AG04450 (cell line): ENCODE measurements around the gene GANAB. TPM values are rescaled to one million over a fixed set of nuclear protein-coding genes. Genes with fewer than 3 reads are reported as not detected.
A peak's percentile ranks its signal among the peaks of the same experiment; 100 is the strongest.

ENCODE experiments used
- CTCF ChIA-PET: fragments of 300-600, 350-600 bp; formaldehyde crosslinking; extraction: SDS; loops from one replicate; lab custom pipeline; 2022; ENCODE audit warnings: antibody characterized with exemption, inconsistent platforms; lab: Charles Lee
- POLR2A ChIA-PET: fragments of 350-600 bp; formaldehyde crosslinking; extraction: SDS; loops from one replicate; lab custom pipeline; 2021; ENCODE audit warnings: antibody characterized with exemption, inconsistent platforms; lab: Yijun Ruan, JAX
- DNase-seq: peaks from one replicate; pipeline ENCODE4 v3.0.0-alpha.2; 2011; ENCODE audit warnings: low read depth, low spot score
- H3K27ac ChIP-seq: one replicate; pipeline ENCODE4 v1.5.1; 2012; ENCODE audit warnings: low read depth, low read length, control low read depth
- H3K27me3 ChIP-seq: one replicate; pipeline ENCODE4 v1.6.0; 2012; ENCODE audit warnings: low read length; ENCODE audit not compliant: control insufficient read depth, insufficient read depth
- H3K4me3 ChIP-seq: 2 replicates; pipeline ENCODE4 v1.5.1; 2011; ENCODE audit warnings: mild to moderate bottlenecking, low read depth, low read length, control low read depth
- H3K9me3 ChIP-seq: 2 replicates; pipeline ENCODE4 v1.5.1; 2012; ENCODE audit warnings: low read length; ENCODE audit not compliant: control insufficient read depth, insufficient read depth
- polyA plus RNA-seq: library from polyadenylated mRNA; depleted of rRNA; stranded (reverse); fragments of >200 nt; gene quantifications from 2 replicates; pipeline ENCODE4 v1.2.3, GENCODE V29; 2011
- TF ChIP-seq, protein P1 (sequence below): IDR thresholded peaks from 2 replicates; pipeline ENCODE4 v1.5.1; 2011; ENCODE audit warnings: low read depth, low read length, control low read depth, inconsistent platforms

Gene GANAB
- polyA plus RNA-seq, 1 experiment: 369 TPM

DNA sequence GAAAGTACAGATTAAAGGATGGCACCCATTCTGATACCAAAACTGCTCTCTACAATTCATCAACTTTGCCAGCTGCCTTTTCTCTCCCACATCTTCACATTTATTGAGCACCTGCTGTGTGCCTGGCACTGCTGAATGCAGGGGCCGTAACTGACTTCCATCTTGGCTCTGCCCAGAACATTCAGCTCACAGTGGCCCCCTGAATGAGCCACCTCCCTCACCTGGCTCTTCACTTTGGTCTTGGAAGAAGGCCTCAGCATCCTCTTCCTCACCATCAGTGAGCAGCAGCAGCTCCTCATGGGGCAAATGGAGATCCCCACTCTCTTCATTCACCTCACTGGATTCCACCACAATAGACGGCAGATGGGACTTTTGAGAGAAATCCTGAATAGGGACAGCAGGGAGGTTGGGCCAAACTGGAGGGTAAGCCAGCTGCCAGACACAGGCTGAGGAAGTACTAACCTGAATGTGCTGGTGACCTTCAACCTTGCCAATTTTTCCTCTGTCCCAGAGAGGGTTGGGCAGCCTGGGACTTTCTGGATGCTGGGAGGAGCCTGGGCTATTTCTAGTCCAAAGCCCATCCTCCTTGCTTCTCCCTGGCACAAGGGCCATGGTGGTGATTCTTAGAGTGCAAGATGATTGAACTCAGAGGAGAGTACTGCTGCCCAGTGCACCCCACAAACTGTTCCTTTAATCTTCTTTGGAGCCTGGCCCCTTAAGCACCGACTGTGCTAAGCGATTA, 23.2 kb upstream of the GANAB start:
- Histone ChIP-seq H3K9me3 (peaks cover 3% of the 10 kb centered on the region; the same call in 1 of the 2 replicates), H3K27me3 (no peaks in the 10 kb centered on the region), H3K27ac (peak overlapping the region; percentile 39), H3K4me3 (no peak overlapping the region)
- TF ChIP-seq, protein P1, sequence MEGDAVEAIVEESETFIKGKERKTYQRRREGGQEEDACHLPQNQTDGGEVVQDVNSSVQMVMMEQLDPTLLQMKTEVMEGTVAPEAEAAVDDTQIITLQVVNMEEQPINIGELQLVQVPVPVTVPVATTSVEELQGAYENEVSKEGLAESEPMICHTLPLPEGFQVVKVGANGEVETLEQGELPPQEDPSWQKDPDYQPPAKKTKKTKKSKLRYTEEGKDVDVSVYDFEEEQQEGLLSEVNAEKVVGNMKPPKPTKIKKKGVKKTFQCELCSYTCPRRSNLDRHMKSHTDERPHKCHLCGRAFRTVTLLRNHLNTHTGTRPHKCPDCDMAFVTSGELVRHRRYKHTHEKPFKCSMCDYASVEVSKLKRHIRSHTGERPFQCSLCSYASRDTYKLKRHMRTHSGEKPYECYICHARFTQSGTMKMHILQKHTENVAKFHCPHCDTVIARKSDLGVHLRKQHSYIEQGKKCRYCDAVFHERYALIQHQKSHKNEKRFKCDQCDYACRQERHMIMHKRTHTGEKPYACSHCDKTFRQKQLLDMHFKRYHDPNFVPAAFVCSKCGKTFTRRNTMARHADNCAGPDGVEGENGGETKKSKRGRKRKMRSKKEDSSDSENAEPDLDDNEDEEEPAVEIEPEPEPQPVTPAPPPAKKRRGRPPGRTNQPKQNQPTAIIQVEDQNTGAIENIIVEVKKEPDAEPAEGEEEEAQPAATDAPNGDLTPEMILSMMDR: no peak
- ChIA-PET POLR2A (interaction anchor here (0.7 to 1.8 kb wide), 5 partner anchors 10 to 1040 kb away, joined by 4 to 7 read pairs (median 5); partner anchors contain the start of genes EEF1G, GANAB, UBXN1 and ZBTB3), CTCF (interaction anchor here (0.6 to 1.5 kb wide), 3 partner anchors 12 to 275 kb away, joined by 3 to 5 read pairs (median 3); no protein-coding TSS in a partner anchor)
- DNase-seq: no peak

DNA sequence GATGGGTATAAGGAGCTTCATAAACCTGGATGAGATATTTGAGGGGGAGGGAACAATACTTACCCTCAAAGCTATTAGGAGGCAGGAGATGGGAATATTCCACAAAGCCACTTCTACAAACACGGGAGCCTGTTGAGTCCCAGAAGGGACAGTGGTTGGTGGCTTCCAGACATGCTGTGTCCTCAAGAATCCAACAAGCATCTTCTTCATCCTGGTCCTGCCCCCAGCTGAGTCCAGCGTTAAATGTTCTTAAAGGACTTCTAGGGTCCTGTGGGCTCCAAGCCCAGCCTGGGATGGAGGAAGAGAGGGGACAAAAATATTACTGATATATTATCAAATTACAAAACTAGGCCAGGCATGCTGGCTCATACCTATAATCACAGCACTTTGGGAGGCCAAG, 21.0 kb upstream of the GANAB start:
- DNase-seq: no peak
- no peak overlapping the region for H3K4me3 ChIP-seq
- TF ChIP-seq, protein P1: no peak
- no peaks in the 10 kb centered on the region for H3K27me3 ChIP-seq
- no peak overlapping the region for H3K27ac ChIP-seq
- ChIA-PET CTCF (interaction anchor here (1.2 to 2.3 kb wide), 3 partner anchors 13 to 75 kb away, joined by 3 to 11 read pairs (median 5); no protein-coding TSS in a partner anchor), POLR2A (interaction anchor here (0.6 to 4.2 kb wide), 9 partner anchors 12 to 174 kb away, joined by 3 to 150 read pairs (median 3); partner anchors contain the start of genes B3GAT3, HNRNPUL2, INTS5 and LRRN4CL)
- H3K9me3 ChIP-seq: peaks cover 4% of the 10 kb centered on the region; the same call in 1 of the 2 replicates

DNA sequence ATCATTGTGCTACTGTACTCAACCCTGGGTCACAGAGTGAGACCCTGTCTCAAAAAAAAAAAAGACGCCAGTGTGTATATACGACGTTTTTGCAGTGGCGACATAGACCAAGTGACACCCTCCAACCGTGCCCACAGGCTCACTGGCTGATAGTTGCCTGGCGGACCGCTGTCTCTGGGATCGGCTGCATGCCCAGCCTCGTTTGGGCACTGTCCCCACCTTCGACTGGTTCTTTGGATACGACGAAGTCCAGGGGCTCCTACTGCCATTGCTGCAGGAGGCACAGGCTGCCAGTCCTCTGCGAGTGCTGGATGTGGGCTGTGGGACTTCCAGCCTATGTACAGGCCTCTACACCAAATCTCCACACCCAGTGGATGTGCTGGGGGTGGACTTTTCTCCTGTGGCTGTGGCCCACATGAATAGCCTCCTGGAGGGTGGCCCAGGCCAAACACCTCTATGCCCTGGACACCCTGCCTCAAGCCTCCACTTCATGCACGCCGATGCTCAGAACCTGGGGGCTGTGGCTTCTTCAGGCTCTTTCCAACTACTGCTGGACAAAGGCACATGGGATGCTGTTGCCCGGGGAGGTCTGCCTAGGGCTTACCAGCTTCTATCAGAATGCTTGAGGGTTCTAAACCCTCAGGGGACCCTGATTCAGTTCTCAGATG, 20.0 kb upstream of the GANAB start:
- ChIA-PET CTCF (interaction anchor here (0.8 to 2.3 kb wide), 2 partner anchors 14 to 55 kb away, joined by 3 to 11 read pairs; no protein-coding TSS in a partner anchor), POLR2A (interaction anchor here (0.6 to 4.2 kb wide), 22 partner anchors 14 to 554 kb away, joined by 3 to 150 read pairs (median 16); partner anchors contain the start of genes B3GAT3, EEF1G, HNRNPUL2 and INTS5)
- H3K9me3 ChIP-seq: peaks cover 4% of the 10 kb centered on the region; the same call in 1 of the 2 replicates
- DNase-seq: no peak
- peak overlapping the region; percentile 96 for H3K4me3 ChIP-seq
- TF ChIP-seq, protein P1: no peak
- no peaks in the 10 kb centered on the region for H3K27me3 ChIP-seq
- H3K27ac ChIP-seq: peak overlapping the region; percentile 90

DNA sequence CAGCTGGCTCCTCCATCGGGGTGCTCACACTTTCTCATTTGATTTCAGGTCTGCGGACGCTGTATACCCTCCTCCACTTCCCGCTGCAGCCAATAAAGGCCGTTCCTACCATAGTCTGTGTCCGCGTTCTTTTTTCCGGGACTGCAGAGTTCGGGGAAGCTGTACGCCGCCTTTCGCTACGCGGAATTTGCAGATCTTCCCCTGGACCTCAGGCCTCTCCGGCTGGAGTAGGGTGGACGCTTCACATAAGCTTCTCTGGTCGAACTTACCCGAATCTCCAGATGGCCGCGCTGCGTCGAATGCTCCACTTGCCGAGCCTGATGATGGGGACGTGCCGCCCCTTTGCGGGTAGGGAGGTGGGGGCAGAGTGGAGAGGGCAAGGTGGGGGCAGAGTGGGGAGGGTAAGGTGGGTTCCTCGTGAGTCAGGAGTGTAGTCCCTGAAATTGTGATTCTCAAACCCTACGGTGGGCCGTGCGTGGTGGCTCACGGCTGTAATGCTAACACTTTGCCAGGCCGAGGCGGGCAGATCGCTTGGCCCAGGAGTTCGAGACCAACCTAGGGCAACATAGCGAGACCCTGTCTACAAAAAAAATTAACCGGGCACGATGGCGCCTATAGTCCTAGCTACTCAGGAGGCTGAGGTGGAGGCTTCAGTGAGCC, 19.3 kb upstream of the GANAB start:
- Histone ChIP-seq H3K27ac (peak overlapping the region; percentile 90), H3K4me3 (peak overlapping the region; percentile 96), H3K9me3 (peaks cover 4% of the 10 kb centered on the region; the same call in 1 of the 2 replicates), H3K27me3 (no peaks in the 10 kb centered on the region)
- ChIA-PET CTCF (interaction anchor here (0.7 to 2.3 kb wide), 7 partner anchors 11 to 54 kb away, joined by 3 to 11 read pairs (median 3); partner anchors contain the start of gene GANAB), POLR2A (interaction anchor here (0.6 to 4.2 kb wide), 45 partner anchors 9 to 553 kb away, joined by 3 to 150 read pairs (median 6); partner anchors contain the start of genes B3GAT3, EEF1G, EML3 and GANAB)
- DNase-seq: no peak
- TF ChIP-seq, protein P1: no peak
